Tibial artery (tissue), 4 donors: ENCODE measurements around the gene ANAPC7.

Source experiments
- DNase-seq, 2 donors: peaks; one replicate each; pipeline ENCODE4 v3.0.0-alpha.2; 2019
- H3K27ac ChIP-seq, 2 donors: fragments of 200-600 bp; sonication (generic) in 1 of 2; 1 replicate in 1 of 2; 2 replicates in 1 of 2; pipeline ENCODE4 v1.5.1; 2018 to 2019; ENCODE audit warnings: mild to moderate bottlenecking in 1 of 2
- H3K27me3 ChIP-seq, 2 donors: fragments of 200-600 bp; sonication (generic) in 1 of 2; one replicate each; pipeline versions ENCODE4 v1.5.1 to v1.6.0; 2016 to 2019
- H3K36me3 ChIP-seq, 3 donors: fragments of 200-600 bp; sonication (generic) in 2 of 3; one replicate each; pipeline ENCODE4 v1.5.1; 2016 to 2019; ENCODE audit warnings: mild to moderate bottlenecking in 2 of 3
- H3K4me1 ChIP-seq, 4 donors: fragments of 200-600 bp; sonication (generic) in 2 of 4; 1 replicate in 3 of 4; 2 replicates in 1 of 4; pipeline ENCODE4 v1.5.1; 2016 to 2019
- H3K4me3 ChIP-seq, 2 donors: fragments of 200-600 bp; sonication (generic) in 1 of 2; 1 replicate in 1 of 2; 2 replicates in 1 of 2; pipeline ENCODE4 v1.5.1; 2018 to 2019; ENCODE audit warnings: mild to moderate bottlenecking in 2 of 2
- H3K9me3 ChIP-seq, 3 donors: fragments of 200-600 bp; sonication (generic) in 1 of 3; one replicate each; pipeline ENCODE4 v1.5.1; 2016 to 2019
- CTCF ChIP-seq, 2 experiments: fragments of 200-600 bp in 1 of 2; fragments of 450-650 bp in 1 of 2; IDR thresholded peaks; one replicate each; pipeline ENCODE4 v1.5.1; 2017 to 2019; ENCODE audit warnings: antibody characterized with exemption in 2 of 2, mild to moderate bottlenecking in 1 of 2, moderate library complexity in 1 of 2
- intact Hi-C: fragments of 100-400 bp; cut with DNase I; formaldehyde crosslinking; loops from one replicate; pipeline ENCODE4 v1.15.0; 2023; ENCODE audit warnings: low total_unique reads

The ANAPC7 gene

GRCh38 chr12:110352401-110352800, 51.1 kb downstream of the ANAPC7 start:
- no peak for DNase-seq
- TF ChIP-seq CTCF (IDR thresholded peaks at IDR 0.05): no peak

GRCh38 chr12:110351119-110351518, 52.4 kb downstream of the ANAPC7 start:
- intact Hi-C loops: loop anchor here (10.0 kb wide), 1 partner anchor 74 kb away; no protein-coding TSS in a partner anchor
- Histone ChIP-seq H3K4me1 (peaks cover 0 to 2% (median 0%) of the 10 kb centered on the region in 4 donors), H3K9me3 (no peaks in the 10 kb centered on the region), H3K27ac (no peak overlapping the region), H3K36me3 (peaks cover 51 to 53% (median 52%) of the 10 kb centered on the region in 3 donors), H3K27me3 (no peaks in the 10 kb centered on the region), H3K4me3 (no peak overlapping the region)
- TF ChIP-seq CTCF (IDR thresholded peaks at IDR 0.05): no peak
- no peak for DNase-seq

More at GRCh38 chr12:110352401-110352800, 51.1 kb downstream of the ANAPC7 start:
- Histone ChIP-seq H3K27ac (no peak overlapping the region), H3K27me3 (no peaks in the 10 kb centered on the region), H3K9me3 (no peaks in the 10 kb centered on the region), H3K4me1 (peaks cover 0 to 2% (median 0%) of the 10 kb centered on the region in 4 donors), H3K4me3 (no peak overlapping the region), H3K36me3 (peaks cover 38 to 40% (median 39%) of the 10 kb centered on the region in 3 donors)
- intact Hi-C loops: loop anchor here (10.0 kb wide), 1 partner anchor 72 kb away; no protein-coding TSS in a partner anchor

- no peak overlapping the region for H3K4me3 ChIP-seq
Measured at GRCh38 chr12:110349514-110350151, 53.9 kb downstream of the ANAPC7 start.

GRCh38 chr12:110349096-110349495, 54.4 kb downstream of the ANAPC7 start:
- H3K27me3 ChIP-seq: no peaks in the 10 kb centered on the region
- TF ChIP-seq CTCF (IDR thresholded peaks at IDR 0.05): no peak
- H3K4me1 ChIP-seq: no peaks in the 10 kb centered on the region
- H3K4me3 ChIP-seq: no peak overlapping the region
- DNase-seq: no peak
- intact Hi-C loops: loop anchor here (2.0 kb wide), 1 partner anchor 14 kb away; no protein-coding TSS in a partner anchor
- no peak overlapping the region for H3K27ac ChIP-seq
- H3K9me3 ChIP-seq: no peaks in the 10 kb centered on the region
- H3K36me3 ChIP-seq: peaks cover 71 to 73% (median 72%) of the 10 kb centered on the region in 3 donors

More at GRCh38 chr12:110349514-110350151, 53.9 kb downstream of the ANAPC7 start:
- Histone ChIP-seq H3K9me3 (no peaks in the 10 kb centered on the region), H3K36me3 (peaks cover 66 to 68% (median 67%) of the 10 kb centered on the region in 3 donors), H3K27ac (no peak overlapping the region), H3K27me3 (no peaks in the 10 kb centered on the region), H3K4me1 (peaks cover 0 to 2% (median 0%) of the 10 kb centered on the region in 4 donors)
- intact Hi-C loops: loop anchor here (2.0 to 10.0 kb wide), 2 partner anchors 15 to 75 kb away; no protein-coding TSS in a partner anchor
- no peak for DNase-seq
- TF ChIP-seq CTCF (IDR thresholded peaks at IDR 0.05): no peak

GRCh38 chr12:110348431-110349059, 55.0 kb downstream of the ANAPC7 start:
- TF ChIP-seq CTCF (IDR thresholded peaks at IDR 0.05): no peak
- intact Hi-C loops: loop anchor here (2.0 kb wide), 1 partner anchor 14 kb away; no protein-coding TSS in a partner anchor
- Histone ChIP-seq H3K27me3 (no peaks in the 10 kb centered on the region), H3K27ac (no peak overlapping the region), H3K9me3 (no peaks in the 10 kb centered on the region), H3K4me1 (no peaks in the 10 kb centered on the region), H3K4me3 (no peak overlapping the region), H3K36me3 (peaks cover 77 to 78% (median 78%) of the 10 kb centered on the region in 3 donors)
- no peak for DNase-seq
